ENCODE data around the gene NR6A1.
A peak's percentile ranks its signal among the peaks of the same experiment; 100 is the strongest.
"Not testable (repeated sequence)": the region's sequence is repeated elsewhere in the genome, so short reads cannot be mapped to it uniquely, and the experiment has no call there.

The NR6A1 gene

GRCh38 chr9:124645274-124645673, 125.8 kb downstream of the NR6A1 start:
- DNase-seq, result no peak

DNA sequence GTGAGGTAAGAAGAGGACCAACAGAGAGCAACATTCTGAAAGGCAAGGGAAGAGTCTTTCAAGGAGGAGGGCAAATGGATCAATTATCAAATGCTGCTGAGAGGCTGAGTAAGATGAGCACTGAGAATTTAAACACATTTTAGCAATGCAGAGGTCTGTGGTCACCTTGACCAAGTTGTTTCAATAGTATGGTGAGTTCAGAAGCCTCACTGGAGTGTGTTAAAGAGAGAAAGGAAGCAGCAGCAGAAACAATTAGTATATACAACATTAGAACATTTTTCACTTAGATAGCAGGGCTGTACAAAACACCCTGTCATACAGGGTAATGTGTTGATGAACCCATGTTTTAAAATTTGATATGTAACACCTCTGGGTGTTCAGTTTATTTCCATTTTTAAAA, 131.5 kb downstream of the NR6A1 start:
- DNase-seq, result no peak

DNA sequence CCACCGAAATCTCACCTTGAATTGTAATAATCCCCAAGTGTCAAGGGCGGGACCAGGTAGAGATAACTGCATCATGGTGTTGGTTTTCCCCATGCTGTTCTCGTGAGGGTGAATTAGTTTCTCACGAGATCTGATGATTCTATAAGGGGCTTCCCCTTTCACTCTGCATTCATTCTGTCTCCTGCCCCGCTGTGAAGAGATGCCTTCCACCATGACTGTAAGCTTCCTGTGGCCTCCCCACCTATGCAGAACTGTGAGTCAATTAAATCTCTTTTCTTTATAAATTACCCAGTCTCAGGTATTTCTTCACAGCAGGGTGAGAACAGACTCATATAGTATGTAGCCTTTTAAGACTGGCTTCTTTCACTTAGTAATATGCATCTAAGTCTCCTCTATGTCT, 135.8 kb downstream of the NR6A1 start:
- no peak for DNase-seq

GRCh38 chr9:124632077-124632621, 139.0 kb downstream of the NR6A1 start:
- DNase-seq, result no peak

DNA sequence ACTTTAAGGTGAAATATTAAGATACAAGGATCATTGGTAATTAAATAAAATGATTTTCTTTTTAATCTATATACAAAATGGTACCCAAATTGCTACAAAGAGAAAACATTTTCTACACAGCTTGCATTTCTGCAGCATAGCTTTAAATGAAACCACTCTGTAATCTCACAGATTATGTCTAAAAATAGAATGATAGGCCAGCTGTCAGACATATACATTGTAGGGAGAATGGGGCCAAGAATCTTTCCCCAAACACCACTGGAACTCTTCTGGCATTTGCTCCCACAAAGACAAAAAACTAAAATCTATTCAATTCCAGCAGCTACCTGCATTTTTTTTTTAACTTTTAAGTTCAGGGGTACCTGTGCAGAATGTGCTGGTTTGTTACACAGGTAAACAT, 139.8 kb downstream of the NR6A1 start:
- no peak for DNase-seq

DNA sequence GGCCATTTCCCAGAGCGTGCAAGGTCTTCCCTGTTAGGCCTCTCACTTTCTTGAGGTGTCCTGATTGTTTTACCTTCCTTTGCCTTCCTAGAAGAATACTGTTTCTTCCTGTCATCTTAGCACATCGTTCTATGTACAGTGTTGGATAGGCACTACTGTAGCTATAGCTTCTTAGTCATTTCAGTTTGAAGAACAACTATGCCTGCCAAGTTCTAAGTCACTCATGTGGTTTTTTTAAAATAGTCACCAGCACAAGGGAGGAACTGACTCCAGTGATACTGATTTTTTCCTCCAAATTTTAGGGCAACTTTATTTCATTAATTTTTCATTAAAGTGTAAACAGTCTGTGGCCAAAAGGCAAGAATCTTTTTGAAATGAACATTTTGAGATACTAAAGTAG, 141.5 kb downstream of the NR6A1 start:
- no peak for DNase-seq

GRCh38 chr9:124628741-124629140, 142.4 kb downstream of the NR6A1 start:
- no peak for DNase-seq

DNA sequence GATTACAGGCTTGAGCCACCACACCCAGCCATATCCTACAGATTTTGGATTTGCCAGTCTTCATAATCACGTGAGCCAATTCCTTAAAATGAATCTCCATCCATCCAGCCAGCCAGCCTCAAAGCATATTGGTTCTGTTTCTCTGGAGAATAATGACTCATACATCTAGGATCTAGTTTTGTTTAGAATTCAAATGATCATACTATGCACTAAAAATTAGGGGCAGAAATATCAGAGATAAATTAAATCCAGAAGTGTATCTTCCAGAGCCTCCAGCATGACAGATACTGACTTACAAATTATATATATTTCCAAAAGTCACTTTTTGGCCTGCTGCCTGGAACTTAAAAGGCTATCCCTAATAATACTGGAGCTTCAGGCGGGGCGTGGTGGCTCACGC, 144.8 kb downstream of the NR6A1 start:
- DNase-seq, result no peak

- DNase-seq, result no peak
Measured at GRCh38 chr9:124625087-124625486, 146.0 kb downstream of the NR6A1 start.

DNA sequence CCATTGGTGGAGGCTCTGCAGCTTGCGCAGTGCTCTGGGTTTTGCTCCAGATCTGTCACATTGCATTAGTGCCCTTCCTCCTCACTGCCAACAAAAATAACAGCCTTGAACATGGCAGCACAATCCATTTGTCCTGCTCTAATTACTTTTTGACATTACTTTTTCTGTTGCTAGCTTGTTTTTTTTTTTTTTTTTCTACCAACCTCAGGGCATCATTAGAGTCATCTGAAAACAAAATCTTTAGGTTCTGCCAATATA, 146.4 kb downstream of the NR6A1 start:
- DNase-seq, result no peak

DNA sequence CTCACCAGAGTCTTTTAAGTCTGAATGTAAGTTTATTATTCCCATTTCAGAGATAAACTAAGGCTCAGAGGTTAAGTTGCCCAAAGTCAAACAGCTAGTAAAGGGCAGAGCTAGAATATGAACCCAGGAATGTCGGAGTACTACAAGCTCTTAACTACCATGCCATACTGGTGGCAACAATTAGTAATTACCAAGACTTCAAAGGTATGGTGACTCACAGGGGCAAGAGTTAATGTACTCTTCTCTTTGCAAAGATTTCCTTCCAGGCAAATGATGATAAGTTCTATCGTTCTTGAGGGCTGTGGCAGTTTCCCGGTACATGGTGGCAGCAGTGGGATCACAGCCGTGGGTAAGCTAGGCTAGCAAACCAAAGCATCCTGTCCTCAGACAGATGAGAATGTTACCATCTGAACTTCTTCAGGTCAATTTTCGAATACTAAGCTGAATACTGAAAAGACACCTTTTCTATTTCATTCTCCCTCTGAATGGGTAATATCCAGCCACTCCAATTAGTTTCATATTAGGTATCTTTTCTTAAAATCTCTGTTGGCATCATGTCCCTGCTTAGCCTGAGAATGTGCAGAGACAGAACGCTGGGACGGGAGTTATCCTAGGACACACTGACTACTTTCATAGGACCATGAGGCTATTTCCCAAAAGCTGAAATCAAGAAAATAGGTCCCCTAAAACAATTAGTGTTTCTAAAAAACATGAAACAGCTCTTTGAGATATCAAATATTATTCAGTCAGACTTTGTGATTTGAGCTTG, 147.0 kb downstream of the NR6A1 start:
- no peak for DNase-seq

DNA sequence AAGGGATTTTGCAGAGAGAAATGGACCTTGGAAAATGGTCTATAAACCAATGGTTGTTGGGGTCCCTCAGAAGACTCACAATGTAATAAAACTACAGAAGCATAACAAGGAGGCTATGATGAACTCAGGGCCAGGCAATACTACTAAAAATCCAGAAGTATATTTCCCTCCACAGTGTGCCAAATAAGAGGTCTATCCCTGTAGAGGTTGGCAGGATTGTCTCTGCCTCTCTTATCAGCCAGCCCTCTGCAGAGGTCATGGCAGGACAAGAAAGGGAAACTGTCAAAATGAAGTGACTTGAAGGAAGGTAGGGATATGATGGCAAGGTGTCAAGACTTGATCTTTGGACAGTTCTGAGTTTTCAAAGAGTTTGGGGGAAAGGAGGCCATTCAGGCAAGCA, 148.2 kb downstream of the NR6A1 start:
- DNase-seq, result no peak

DNA sequence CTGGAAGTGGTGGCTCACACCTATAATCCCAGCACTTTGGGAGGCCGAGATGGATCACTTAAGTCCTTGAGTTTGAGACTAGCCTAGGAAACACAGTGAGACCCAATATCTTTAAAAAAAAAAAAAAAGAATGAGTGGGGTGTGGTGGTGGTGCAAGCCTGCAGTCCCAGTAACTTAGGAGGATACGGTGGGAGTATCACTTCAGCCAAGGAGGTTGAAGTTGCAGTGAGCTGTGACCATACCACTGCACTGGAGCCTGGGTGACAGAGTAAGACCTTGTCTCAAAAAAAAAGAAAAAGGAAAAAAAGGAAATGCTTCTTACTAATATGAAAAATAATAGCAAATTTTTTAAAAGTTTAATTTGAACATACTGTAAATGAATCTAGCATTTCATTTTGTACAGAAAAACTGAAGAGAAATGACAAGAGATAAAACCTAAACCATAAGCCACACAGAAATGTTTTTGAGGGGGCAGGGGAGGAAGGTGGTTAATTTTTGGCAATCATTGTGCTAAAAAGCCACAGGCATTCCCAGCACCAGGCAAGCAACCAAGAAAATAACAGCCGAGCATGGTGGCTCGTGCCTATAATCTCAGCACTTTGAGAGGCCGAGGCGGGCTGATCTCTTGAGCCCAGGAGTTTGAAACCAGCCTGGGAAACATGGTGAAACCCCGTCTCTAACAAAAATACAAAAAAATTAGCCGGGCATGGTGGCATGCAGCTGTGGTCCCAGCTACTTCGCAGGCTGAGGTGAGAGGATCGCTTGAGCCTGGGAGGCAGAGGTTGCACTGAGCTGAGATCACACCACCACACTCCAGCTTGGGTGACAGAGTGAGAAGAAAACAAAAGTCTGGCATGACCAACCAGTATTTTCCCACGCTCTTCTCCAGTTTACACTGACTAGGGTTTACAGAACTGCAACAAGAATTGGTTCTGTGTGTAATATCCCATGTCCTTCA, 149.5 kb downstream of the NR6A1 start:
- DNase-seq, result no peak

DNA sequence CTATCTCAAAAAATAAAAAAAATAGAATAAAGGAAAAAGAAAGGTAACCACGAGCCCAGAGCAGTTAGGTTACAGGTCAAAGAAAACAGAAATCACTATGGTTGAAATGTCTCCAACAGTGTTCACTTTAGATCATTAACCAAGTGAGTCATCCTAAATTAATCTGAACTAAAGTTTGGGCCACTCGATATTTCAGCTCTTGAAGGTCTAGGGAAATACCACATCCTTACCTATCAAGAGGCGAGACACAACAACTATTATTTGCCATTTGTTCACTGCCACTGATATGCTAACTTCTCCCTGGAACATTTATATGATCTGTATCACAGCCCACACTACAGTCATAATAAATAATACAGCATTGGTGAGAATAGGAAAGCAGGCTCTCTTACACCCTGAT, 152.6 kb downstream of the NR6A1 start:
- no peak for DNase-seq

DNA sequence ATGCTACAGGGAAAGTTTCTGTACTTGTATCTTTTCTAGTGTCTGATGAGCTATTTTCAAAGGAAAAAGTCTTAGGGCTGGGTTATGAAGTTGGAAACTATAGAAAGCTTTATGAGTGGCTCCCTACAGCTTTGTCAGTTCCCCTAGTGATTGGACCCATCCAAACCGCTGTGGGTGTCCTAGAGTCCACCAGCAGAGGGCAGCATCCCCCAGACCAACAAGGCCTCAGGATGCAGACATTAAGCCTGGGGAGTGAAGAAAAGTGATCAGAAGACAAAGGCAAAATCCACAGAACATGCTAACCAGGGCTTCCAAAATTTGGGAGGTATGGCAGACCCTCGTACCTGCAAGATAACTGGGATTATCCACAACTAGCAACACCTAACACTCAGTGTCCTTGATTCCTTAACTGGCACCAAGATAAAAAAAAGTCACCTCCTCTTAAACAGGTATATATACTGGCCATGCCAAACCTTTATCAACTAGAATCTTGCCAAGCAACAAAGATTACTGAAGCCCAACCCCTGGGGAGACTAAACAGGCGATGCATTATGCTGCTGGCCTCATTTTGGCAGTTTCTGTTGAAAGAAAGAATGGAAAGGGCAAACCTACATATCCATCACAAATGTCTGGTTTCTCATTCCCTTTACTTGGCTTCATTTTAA, 153.5 kb downstream of the NR6A1 start:
- peak; percentile 24 for DNase-seq

DNA sequence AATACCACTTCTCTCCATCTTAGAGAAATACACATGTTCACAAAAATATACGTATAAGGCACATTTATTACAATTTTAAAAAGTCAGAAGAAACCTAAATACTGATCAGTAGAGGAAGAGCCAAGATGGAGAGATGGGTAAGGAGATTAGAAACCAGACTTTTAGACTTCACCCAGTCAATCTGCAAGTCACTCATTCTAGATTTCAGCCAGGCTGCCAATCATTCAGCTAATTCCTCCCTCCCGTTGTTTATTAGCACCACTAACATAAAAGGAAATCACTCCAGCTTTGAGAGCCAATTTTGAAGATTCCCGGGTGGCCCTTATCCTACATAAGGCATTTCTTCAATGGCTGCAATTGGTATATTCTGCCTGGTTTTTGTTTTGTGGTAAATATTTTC, 154.2 kb downstream of the NR6A1 start:
- DNase-seq, result no peak

DNA sequence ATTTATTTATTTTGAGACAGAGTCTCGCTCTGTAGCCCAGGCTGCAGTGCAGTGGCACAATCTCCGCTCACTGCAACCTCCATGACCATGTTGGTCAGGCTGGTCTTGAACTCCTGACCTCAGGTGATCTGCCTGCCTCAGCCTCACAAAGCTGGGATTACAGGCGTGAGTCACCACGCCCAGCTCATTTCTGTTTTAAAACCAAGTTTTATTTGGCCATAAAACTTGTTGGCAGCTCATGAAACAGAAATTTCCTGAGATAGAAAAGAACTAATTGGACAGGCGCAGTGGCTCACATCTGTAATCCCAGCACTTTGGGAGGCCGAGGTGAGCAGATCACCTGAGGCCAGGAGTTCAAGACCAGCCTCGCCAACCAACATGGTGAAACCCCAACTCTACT, 155.3 kb downstream of the NR6A1 start:
- not testable (repeated sequence) for DNase-seq

GRCh38 chr9:124615100-124615742, 155.9 kb downstream of the NR6A1 start:
- DNase-seq, result no peak

DNA sequence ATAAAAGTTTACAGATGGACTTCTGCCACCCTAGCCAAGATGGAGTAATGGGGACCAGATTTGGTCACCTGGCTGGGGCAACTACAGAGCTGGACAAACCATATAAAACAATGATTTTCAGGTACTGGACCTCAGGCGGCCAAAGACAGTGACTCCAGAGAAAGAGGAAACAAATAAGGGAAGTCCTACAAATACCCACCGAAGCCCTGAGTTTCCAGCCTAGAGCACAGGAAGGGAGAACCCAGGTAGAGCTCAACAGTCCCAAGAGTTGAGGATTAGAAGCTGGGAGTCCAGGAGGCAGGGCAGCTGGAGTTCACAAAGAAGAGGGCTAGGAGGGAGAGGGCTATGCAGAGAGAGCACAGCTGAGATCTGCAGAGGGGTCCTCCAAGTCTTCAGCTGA, 157.3 kb downstream of the NR6A1 start:
- no peak for DNase-seq

DNA sequence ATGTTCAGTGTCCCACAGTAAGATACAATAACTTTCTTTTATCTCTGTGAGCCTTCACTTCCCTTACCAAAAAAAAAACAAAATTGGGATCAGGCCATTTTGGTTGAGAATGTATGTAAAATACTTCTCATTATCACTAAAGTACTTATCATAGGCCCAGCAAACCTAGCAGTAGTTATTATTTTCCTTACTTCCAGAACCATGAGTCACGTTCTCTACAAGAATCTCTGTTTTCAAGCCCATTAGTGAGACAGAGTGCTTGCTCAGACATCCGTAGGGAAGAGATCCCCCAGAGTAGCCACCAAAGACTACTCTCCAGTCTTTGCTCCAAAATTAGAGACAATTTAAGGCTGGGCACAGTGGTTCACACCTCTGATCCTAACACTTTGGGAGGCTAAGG, 160.0 kb downstream of the NR6A1 start:
- no peak for DNase-seq

DNA sequence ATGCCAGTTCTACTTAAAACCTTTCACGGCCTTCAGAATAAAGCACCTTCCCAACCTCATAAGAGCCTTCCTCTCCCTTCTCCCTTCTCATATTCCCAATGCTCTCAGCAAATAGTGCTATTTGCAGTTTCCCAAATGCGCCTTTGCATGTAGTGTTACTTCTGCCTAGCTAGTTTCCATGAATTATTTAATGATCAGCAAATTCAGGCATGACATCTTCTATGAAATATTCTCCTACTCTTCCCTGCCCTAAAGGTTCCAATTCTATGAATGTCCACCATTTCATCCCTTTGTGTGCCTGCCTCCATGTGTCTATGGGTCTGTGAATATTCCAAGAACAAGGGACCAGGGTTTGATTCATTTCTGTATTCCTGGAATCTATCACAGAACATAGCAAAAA, 165.1 kb downstream of the NR6A1 start:
- DNase-seq, result no peak

DNA sequence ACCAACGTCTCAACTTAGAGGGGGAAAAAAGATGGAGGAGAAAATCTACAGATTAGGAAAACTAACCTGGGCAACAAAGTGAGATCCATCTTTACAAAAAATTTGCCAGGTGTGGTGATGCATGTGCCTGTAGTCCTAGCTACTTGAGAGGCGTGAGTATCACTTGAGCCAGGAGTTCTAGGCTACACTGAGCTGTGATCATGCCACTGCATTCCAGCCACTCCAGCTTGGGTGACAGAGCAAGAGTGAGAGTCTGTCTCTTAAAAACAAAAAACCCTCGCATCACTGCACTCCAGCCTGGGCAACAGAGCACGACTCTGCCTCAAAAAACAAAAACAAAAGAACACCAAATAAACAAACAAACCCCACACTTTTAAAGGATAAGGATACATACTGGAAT, 165.9 kb downstream of the NR6A1 start:
- DNase-seq, result no peak

GRCh38 chr9:124602632-124603031, 168.5 kb downstream of the NR6A1 start:
- peak; percentile 17 for DNase-seq
